CD8-positive, alpha-beta memory T cell (primary cell): ENCODE measurements around the gene ZCCHC24. TPM values are rescaled to one million over a fixed set of nuclear protein-coding genes. Genes with fewer than 3 reads are reported as not detected.
A peak's percentile ranks its signal among the peaks of the same experiment; 100 is the strongest.

ENCODE experiments used
- CTCF ChIA-PET: fragments of 350-600 bp; sonication (Branson Sonifier 250); formaldehyde crosslinking; loops from one replicate; lab custom pipeline; 2021; ENCODE audit warnings: antibody characterized with exemption; lab: Charles Lee
- POLR2A ChIA-PET: fragments of 350-600 bp; sonication (Branson Sonifier 250); formaldehyde crosslinking; loops from one replicate; lab custom pipeline; 2021; ENCODE audit warnings: antibody characterized with exemption; lab: Charles Lee
- DNase-seq, 5 donors: peaks; one replicate each; pipeline versions ENCODE4 v3.0.0 to v3.0.0-alpha.2; 2020 to 2022; ENCODE audit warnings: mixed read lengths in 1 of 5
- H3K27ac ChIP-seq: one replicate; pipeline ENCODE4 v1.7.0; 2013; ENCODE audit warnings: low read depth, mild to moderate bottlenecking, low read length, moderate library complexity
- H3K27me3 ChIP-seq: 2 replicates; pipeline ENCODE4 v1.7.0; 2013; ENCODE audit warnings: low read length, mild to moderate bottlenecking; ENCODE audit not compliant: insufficient read depth, poor library complexity, severe bottlenecking
- H3K36me3 ChIP-seq: 2 replicates; pipeline ENCODE4 v1.7.0; 2013; ENCODE audit warnings: mild to moderate bottlenecking, low read length, moderate library complexity; ENCODE audit not compliant: insufficient read depth
- H3K4me1 ChIP-seq: 2 replicates; pipeline ENCODE4 v1.7.0; 2013; ENCODE audit warnings: mild to moderate bottlenecking, low read length, moderate library complexity; ENCODE audit not compliant: insufficient read depth
- H3K4me3 ChIP-seq: 2 replicates; pipeline ENCODE4 v1.7.0; 2013; ENCODE audit warnings: mild to moderate bottlenecking, low read length
- H3K9me3 ChIP-seq: 2 replicates; pipeline ENCODE4 v1.7.0; 2013; ENCODE audit warnings: mild to moderate bottlenecking, low read length
- H3K27ac Mint-ChIP-seq, 8 donors: one replicate each; pipeline ENCODE4 v1.8.0; 2020 to 2021; ENCODE audit warnings: mixed read lengths in 8 of 8, mild to moderate bottlenecking in 6 of 8, inconsistent platforms in 3 of 8, moderate library complexity in 3 of 8
- H3K27me3 Mint-ChIP-seq, 2 donors: one replicate each; pipeline ENCODE4 v1.8.0; 2020 to 2021; ENCODE audit warnings: mixed read lengths in 2 of 2, mild to moderate bottlenecking in 1 of 2, moderate library complexity in 1 of 2
- H3K36me3 Mint-ChIP-seq, 3 donors: one replicate each; pipeline ENCODE4 v1.8.0; 2020 to 2021; ENCODE audit warnings: mixed read lengths in 3 of 3, inconsistent platforms in 1 of 3, mild to moderate bottlenecking in 1 of 3
- H3K4me1 Mint-ChIP-seq, 3 donors: one replicate each; pipeline ENCODE4 v1.8.0; 2020 to 2021; ENCODE audit warnings: mixed read lengths in 3 of 3, inconsistent platforms in 1 of 3, mild to moderate bottlenecking in 1 of 3
- H3K4me3 Mint-ChIP-seq, 7 donors: one replicate each; pipeline ENCODE4 v1.8.0; 2020 to 2021; ENCODE audit warnings: mixed read lengths in 7 of 7, mild to moderate bottlenecking in 6 of 7, moderate library complexity in 4 of 7, inconsistent platforms in 2 of 7
- H3K9me3 Mint-ChIP-seq, 5 donors: one replicate each; pipeline ENCODE4 v1.8.0; 2020 to 2022; ENCODE audit warnings: mixed read lengths in 5 of 5, mild to moderate bottlenecking in 3 of 5, moderate library complexity in 2 of 5, inconsistent platforms in 1 of 5
- polyA plus RNA-seq: library from polyadenylated mRNA; unstranded; fragments of 300-500 nt; fragmentation: Illumina TruSeq; gene quantifications from one replicate; pipeline ENCODE4 v1.2.3, GENCODE V29; 2021
- total RNA-seq, 2 experiments: library from RNA; stranded (reverse); gene quantifications; one replicate each; pipeline ENCODE4 v1.2.3, GENCODE V29; 2021

The ZCCHC24 gene
- total and polyA plus RNA-seq, 3 experiments from 2014 or later = 0.83 to 1.4 (median 1.00) TPM

DNA sequence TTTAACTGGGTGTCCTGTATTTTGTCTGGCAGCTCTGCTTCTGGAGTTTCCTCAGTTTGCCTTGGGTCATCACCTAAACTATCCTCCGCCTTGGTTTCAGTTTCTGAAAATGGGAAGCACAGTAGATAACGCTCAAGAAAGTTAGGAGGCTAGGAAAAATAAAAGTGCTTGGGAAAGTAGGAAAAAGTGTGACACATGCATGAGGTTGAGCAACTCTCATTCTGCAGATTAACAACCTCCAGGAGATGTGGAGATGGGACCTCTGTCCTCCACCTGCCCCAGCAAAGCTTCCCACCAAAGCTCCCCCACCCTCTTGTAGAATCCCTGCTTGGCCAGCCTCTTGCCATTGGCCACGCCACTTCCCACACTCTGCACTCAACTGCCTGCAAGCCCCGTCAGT, 13.1 kb upstream of the ZCCHC24 start:
- no peak for DNase-seq
- Histone ChIP-seq H3K36me3 (no peaks in the 10 kb centered on the region), H3K4me3 (no peak overlapping the region), H3K27me3 (no peaks in the 10 kb centered on the region), H3K9me3 (no peaks in the 10 kb centered on the region), H3K4me1 (no peaks in the 10 kb centered on the region), H3K27ac (no peak overlapping the region)
- ChIA-PET POLR2A (no interaction called here), CTCF (interaction anchor here (1.0 kb wide), 1 partner anchor 84 kb away, joined by 3 read pairs; no protein-coding TSS in a partner anchor)
- Mint-ChIP-seq H3K27ac (no peak overlapping the region), H3K36me3 (no peaks in the 10 kb centered on the region), H3K4me3 (no peak overlapping the region), H3K4me1 (no peaks in the 10 kb centered on the region), H3K9me3 (no peaks in the 10 kb centered on the region), H3K27me3 (peaks cover 0 to 3% of the 10 kb centered on the region in 2 donors)

DNA sequence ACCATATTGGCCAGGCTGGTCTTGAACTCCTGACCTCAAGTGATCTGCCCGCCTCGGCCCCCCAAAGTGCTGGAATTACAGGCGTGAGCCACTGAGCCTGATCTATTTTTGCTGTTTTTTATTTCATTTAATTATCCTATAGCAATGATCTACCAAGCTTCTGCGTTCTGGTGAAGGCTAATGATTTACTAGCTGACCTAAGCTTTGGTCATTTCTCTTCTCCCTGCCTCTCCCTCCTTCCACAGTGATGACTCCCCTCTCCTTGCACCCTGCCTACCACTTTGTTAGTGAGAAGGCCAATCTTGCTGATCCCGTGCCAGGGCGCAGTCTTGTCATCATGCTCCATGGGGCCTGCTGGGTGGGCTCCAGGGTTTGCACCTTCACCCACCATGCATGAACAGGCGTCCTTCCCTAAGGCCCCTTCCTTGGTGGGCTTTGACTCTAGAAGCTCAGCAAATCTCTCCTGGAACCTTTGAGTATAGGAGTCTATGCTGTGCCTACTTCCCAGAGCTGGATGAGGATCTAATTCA, 11.9 kb upstream of the ZCCHC24 start:
- Histone ChIP-seq H3K4me1 (no peaks in the 10 kb centered on the region), H3K36me3 (no peaks in the 10 kb centered on the region), H3K9me3 (no peaks in the 10 kb centered on the region), H3K4me3 (no peak overlapping the region), H3K27ac (no peak overlapping the region), H3K27me3 (no peaks in the 10 kb centered on the region)
- CTCF ChIA-PET = no interaction called here
- Mint-ChIP-seq H3K4me3 (no peak overlapping the region), H3K27ac (no peak overlapping the region), H3K9me3 (no peaks in the 10 kb centered on the region), H3K36me3 (no peaks in the 10 kb centered on the region), H3K4me1 (no peaks in the 10 kb centered on the region), H3K27me3 (peaks cover 0 to 3% of the 10 kb centered on the region in 2 donors)
- POLR2A ChIA-PET = no interaction called here
- no peak for DNase-seq

DNA sequence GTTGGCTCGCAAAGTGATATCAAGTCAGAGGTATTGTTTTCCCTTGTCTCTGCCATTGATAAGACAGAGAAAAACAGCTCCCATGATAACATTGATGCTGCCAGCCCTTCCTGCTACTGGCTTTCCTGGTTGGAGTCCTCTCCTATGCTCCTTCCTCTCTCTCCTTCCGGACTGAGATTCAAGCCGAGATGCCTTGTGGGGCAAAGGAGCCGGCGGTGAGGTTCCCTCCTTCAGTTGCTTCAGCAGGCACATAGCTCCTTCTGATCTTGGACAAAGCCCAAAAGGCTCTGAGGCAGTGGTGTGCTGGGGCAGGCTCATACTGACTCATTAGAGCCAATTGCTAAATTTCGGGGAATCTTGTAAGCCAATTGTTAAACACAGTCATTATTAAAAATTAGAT, 8.8 kb upstream of the ZCCHC24 start:
- no peaks in the 10 kb centered on the region for H3K9me3 ChIP-seq
- Mint-ChIP-seq H3K4me1 (no peaks in the 10 kb centered on the region), H3K9me3 (no peaks in the 10 kb centered on the region), H3K36me3 (no peaks in the 10 kb centered on the region), H3K4me3 (no peak overlapping the region), H3K27me3 (peaks cover 0 to 3% of the 10 kb centered on the region in 2 donors), H3K27ac (no peak overlapping the region)
- POLR2A ChIA-PET = no interaction called here
- no peaks in the 10 kb centered on the region for H3K36me3 ChIP-seq
- no peak overlapping the region for H3K4me3 ChIP-seq
- CTCF ChIA-PET = interaction anchor here (3.1 kb wide), 1 partner anchor 9 kb away, joined by 9 read pairs; the partner anchor contains the start of gene ZCCHC24
- no peaks in the 10 kb centered on the region for H3K4me1 ChIP-seq
- H3K27me3 ChIP-seq = no peaks in the 10 kb centered on the region
- H3K27ac ChIP-seq = no peak overlapping the region
- DNase-seq = no peak

DNA sequence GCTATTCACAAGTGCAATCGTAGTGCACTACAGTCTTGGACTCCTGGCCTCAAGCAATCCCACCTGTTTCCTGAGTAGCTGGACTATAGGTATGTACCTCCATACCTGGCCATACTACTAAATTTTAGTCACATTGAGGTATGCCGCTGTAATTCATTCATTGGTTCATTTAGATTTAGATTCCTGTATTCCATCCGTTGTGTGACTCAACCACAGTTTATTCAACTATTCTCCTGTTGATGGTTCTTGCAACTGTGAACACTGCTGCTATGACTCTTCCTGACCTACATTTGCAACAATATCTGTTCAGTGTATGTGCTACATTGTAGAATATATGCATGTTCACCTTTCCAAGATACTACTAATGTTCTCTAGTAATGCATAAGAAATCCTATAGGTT, 8.0 kb upstream of the ZCCHC24 start:
- Mint-ChIP-seq H3K27me3 (peaks cover 1 to 3% of the 10 kb centered on the region in 2 donors), H3K9me3 (no peaks in the 10 kb centered on the region), H3K27ac (no peak overlapping the region), H3K4me3 (peak overlapping the region in 1 of 7 donors; percentile 29), H3K4me1 (no peaks in the 10 kb centered on the region), H3K36me3 (no peaks in the 10 kb centered on the region)
- ChIA-PET CTCF (interaction anchor here (3.1 kb wide), 1 partner anchor 8 kb away, joined by 9 read pairs; the partner anchor contains the start of gene ZCCHC24), POLR2A (no interaction called here)
- no peak for DNase-seq
- H3K27me3 ChIP-seq = no peaks in the 10 kb centered on the region
- no peaks in the 10 kb centered on the region for H3K9me3 ChIP-seq
- H3K36me3 ChIP-seq = no peaks in the 10 kb centered on the region
- H3K4me1 ChIP-seq = no peaks in the 10 kb centered on the region
- H3K27ac ChIP-seq = no peak overlapping the region
- H3K4me3 ChIP-seq = no peak overlapping the region

DNA sequence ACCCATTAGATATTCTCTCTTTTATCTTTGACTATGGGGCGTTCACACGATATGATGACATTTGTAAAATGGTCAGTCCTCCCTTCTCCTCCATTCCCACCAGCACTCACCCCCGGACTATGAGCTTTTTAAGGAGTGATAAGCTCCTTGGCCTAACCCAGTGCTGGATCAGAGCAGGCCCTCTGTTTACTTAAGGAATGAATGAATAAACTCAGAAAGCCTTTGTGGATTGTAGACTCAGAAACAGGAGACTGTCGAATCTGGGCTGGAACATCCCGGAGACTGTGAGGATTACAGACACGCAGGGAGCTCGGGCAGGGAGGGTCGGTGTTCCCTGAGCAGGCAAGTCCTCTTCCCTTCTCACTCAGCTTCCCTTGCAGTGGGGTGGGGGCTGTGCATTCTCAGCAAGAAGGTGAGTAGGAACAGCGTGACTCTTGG, 6.8 kb upstream of the ZCCHC24 start:
- H3K27me3 ChIP-seq = no peaks in the 10 kb centered on the region
- H3K9me3 Mint-ChIP-seq = no peaks in the 10 kb centered on the region
- H3K27ac ChIP-seq = no peak overlapping the region
- H3K36me3 Mint-ChIP-seq = no peaks in the 10 kb centered on the region
- H3K4me1 ChIP-seq = no peaks in the 10 kb centered on the region
- ChIA-PET CTCF (no interaction called here), POLR2A (no interaction called here)
- no peak for DNase-seq
- no peaks in the 10 kb centered on the region for H3K36me3 ChIP-seq
- no peak overlapping the region for H3K4me3 ChIP-seq
- peak overlapping the region in 1 of 8 donors; percentile 13 for H3K27ac Mint-ChIP-seq
- no peaks in the 10 kb centered on the region for H3K9me3 ChIP-seq
- H3K4me1 Mint-ChIP-seq = peaks cover 0 to under 1% (median under 1%) of the 10 kb centered on the region in 3 donors
- peaks cover 0 to 1% of the 10 kb centered on the region in 2 donors for H3K27me3 Mint-ChIP-seq
- no peak overlapping the region for H3K4me3 Mint-ChIP-seq

DNA sequence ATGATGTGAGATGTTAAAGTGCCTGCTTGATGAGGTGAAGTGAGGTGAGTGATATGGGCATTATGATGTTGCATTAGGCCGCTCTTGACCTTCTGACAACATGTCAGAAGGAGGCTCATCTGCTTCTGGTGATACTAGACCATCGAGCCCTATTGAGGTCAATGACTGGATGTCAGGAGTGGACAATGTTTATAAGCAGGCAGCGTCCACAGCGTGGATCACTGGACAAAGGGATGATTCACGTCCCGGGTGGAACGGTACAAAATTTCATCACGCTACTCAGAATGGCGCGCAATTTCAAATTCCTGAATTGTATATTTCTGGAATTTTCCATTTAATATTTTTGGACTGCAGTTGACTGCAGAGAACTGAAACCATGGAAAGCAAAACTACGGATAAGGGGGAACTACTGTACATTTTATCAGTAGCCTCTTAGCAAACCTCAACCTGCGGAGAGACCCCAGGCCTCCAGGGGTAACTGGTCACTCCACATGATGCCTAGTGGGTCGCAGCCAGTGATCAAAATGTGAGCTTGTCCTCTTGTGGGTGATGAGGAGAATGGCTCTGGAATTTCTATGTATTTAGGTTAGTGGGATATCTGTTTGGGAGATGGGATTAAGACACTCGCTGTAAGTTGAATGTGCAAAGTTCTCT, 5.7 kb upstream of the ZCCHC24 start:
- H3K4me1 ChIP-seq = no peaks in the 10 kb centered on the region
- Mint-ChIP-seq H3K4me3 (no peak overlapping the region), H3K36me3 (no peaks in the 10 kb centered on the region)

DNA sequence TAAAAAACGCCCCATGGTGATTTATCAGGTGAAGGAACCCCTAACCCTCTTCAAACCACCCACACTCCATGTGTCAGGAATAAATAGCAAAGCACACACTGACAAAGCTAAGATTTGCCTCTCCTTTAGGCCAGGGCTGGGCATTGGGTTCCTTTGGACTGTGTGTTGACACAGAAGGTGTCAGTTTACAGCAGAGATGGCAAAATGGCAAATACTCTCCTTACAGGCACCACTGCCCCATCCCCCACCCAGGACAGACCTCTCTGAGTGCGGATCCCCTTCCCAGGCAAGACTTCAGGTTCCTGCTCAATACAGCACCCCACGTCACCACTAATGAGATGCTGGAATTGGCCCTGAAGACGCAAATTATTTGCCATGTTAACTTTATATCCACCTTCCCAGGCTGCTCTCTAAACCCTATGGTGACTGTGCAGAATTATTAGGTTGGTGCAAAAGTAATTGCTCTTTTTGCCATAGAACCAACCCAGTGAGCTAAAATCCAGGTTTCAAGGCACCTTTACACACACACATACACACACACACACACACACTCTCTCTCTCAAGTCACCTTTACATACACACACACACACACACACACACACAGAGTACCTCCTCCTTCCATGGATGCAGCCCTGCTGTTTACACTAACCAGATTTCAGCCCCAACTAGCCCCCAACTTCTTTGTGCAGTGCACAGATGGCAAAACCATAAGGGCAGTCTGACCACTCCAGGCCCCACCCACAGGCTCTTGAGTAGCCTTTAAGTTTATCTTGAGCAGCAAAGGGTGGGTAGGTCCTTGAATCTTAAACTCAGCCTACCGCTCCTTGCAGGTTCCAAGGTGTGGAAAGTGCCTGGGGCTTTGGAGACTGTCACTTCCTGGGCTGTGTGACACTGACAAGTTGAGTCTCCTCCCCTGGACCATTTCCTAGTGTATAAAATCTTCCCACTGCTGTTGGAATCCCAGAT, 4.0 kb upstream of the ZCCHC24 start:
- Mint-ChIP-seq H3K27me3 (peaks cover 0 to 1% of the 10 kb centered on the region in 2 donors), H3K9me3 (no peaks in the 10 kb centered on the region), H3K4me3 (no peak overlapping the region), H3K27ac (peak overlapping the region in 2 of 8 donors; percentile 24 to 43), H3K36me3 (peaks cover 0 to 1% (median 0%) of the 10 kb centered on the region in 3 donors), H3K4me1 (peaks cover 8 to 14% (median 9%) of the 10 kb centered on the region in 3 donors)
- H3K36me3 ChIP-seq = no peaks in the 10 kb centered on the region
- POLR2A ChIA-PET = no interaction called here
- DNase-seq = peak in 1 of 5 donors; percentile 2
- no peaks in the 10 kb centered on the region for H3K27me3 ChIP-seq
- H3K4me1 ChIP-seq = peaks cover 2% of the 10 kb centered on the region
- no peaks in the 10 kb centered on the region for H3K9me3 ChIP-seq
- H3K27ac ChIP-seq = no peak overlapping the region
- CTCF ChIA-PET = interaction anchor here (0.9 kb wide), 1 partner anchor 18 kb away, joined by 3 read pairs; no protein-coding TSS in a partner anchor
- no peak overlapping the region for H3K4me3 ChIP-seq

More for the DNA sequence above, 5.7 kb upstream of the ZCCHC24 start:
- CTCF ChIA-PET = no interaction called here
- no peak overlapping the region for H3K27ac ChIP-seq
- H3K36me3 ChIP-seq = no peaks in the 10 kb centered on the region
- H3K4me3 ChIP-seq = no peak overlapping the region
- Mint-ChIP-seq H3K4me1 (peaks cover 5 to 9% (median 7%) of the 10 kb centered on the region in 3 donors), H3K9me3 (no peaks in the 10 kb centered on the region), H3K27me3 (peaks cover 0 to 1% of the 10 kb centered on the region in 2 donors), H3K27ac (peak overlapping the region in 1 of 8 donors; percentile 62)
- no peaks in the 10 kb centered on the region for H3K27me3 ChIP-seq
- POLR2A ChIA-PET = no interaction called here
- no peaks in the 10 kb centered on the region for H3K9me3 ChIP-seq
- no peak for DNase-seq
